ENCODE measurements around the gene RIMS4.

RIMS4 gene
- long read RNA-seq = 0 reads

GRCh38 chr20:44810391-44811149 lies at the start of gene RIMS4:
RIMS4 (minus strand) TSS chr20:44810546; CDS start chr20:44810271, 275 bp downstream.
- H3K27me3 ChIP-seq (ENCODE audit: insufficient read depth, poor library complexity, severe bottlenecking) = peaks cover 52% of the 10 kb centered on the region
- DNase-seq (ENCODE audit: low read depth in 1 of 2, low spot score in 1 of 2) = no peak
- TF ChIP-seq REST (IDR thresholded peaks at IDR 0.05; ENCODE audit: insufficient replicate concordance, low read depth) = no peak
- TF ChIP-seq CTCF (IDR thresholded peaks at IDR 0.05; ENCODE audit: insufficient read depth, low read length) = no peak
- TF ChIP-seq GABPA (IDR thresholded peaks at IDR 0.05; ENCODE audit: low read depth) = no peak
- no peak for TF ChIP-seq SPI1 (IDR thresholded peaks at IDR 0.05; ENCODE audit: borderline replicate concordance, low read depth)
- no peak for TF ChIP-seq POLR2AphosphoS5 (IDR thresholded peaks at IDR 0.05; ENCODE audit: low read depth)
- H3K4me3 ChIP-seq (replicated peaks; ENCODE audit: insufficient read depth, low read length) = no peak within 1 kb of the TSS
- no peak within 1 kb of the TSS for H3K27ac ChIP-seq (replicated peaks)

GRCh38 chr20:44858606-44859360 lies 48.4 kb upstream of the RIMS4 start:
- no peak overlapping the region for H3K4me3 ChIP-seq (replicated peaks; ENCODE audit: insufficient read depth, low read length)
- H3K27ac ChIP-seq (replicated peaks) = no peak overlapping the region
- TF ChIP-seq SPI1 (IDR thresholded peaks at IDR 0.05; ENCODE audit: borderline replicate concordance, low read depth) (no peak), POLR2AphosphoS5 (IDR thresholded peaks at IDR 0.05; ENCODE audit: low read depth) (no peak), CTCF (IDR thresholded peaks at IDR 0.05; ENCODE audit: insufficient read depth, low read length) (no peak), REST (IDR thresholded peaks at IDR 0.05; ENCODE audit: insufficient replicate concordance, low read depth) (no peak), GABPA (IDR thresholded peaks at IDR 0.05; ENCODE audit: low read depth) (no peak)
- H3K27me3 ChIP-seq (ENCODE audit: insufficient read depth, poor library complexity, severe bottlenecking) = no peaks in the 10 kb centered on the region
- peak in 1 of 2 experiments; percentile 21 for DNase-seq (ENCODE audit: low read depth in 1 of 2, low spot score in 1 of 2)

GRCh38 chr20:44856856-44857448 lies 46.6 kb upstream of the RIMS4 start:
- Histone ChIP-seq H3K27ac (replicated peaks) (no peak overlapping the region), H3K4me3 (replicated peaks; ENCODE audit: insufficient read depth, low read length) (no peak overlapping the region), H3K27me3 (ENCODE audit: insufficient read depth, poor library complexity, severe bottlenecking) (no peaks in the 10 kb centered on the region)
- TF ChIP-seq POLR2AphosphoS5 (IDR thresholded peaks at IDR 0.05; ENCODE audit: low read depth) (no peak), SPI1 (IDR thresholded peaks at IDR 0.05; ENCODE audit: borderline replicate concordance, low read depth) (peak; percentile 37; the same call in 1 of the 2 replicates)
- peak; percentile 56 to 68 for DNase-seq (ENCODE audit: low read depth in 1 of 2, low spot score in 1 of 2)

DNA sequence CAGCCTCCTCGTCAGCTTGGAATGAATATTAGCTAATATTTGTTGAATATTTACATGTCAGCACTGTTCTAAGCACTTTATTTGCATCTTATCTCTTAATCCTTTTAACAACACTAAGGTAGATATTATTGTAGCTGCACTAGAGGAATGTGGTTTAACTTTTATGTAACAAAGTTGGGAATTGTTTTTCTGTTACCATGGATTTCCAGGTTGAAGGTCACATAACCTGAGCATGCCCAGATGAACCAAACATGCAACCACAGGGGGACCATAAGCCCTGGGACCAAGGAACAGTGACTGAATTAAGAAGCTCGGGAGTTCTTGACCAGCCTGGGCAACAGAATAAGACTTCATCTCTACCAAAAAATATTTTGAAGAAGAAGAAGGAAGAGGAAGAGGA lies 46.1 kb upstream of the RIMS4 start:
- no peak for TF ChIP-seq CTCF (IDR thresholded peaks at IDR 0.05; ENCODE audit: insufficient read depth, low read length)
- no peak for TF ChIP-seq REST (IDR thresholded peaks at IDR 0.05; ENCODE audit: insufficient replicate concordance, low read depth)
- no peak for TF ChIP-seq POLR2AphosphoS5 (IDR thresholded peaks at IDR 0.05; ENCODE audit: low read depth)
- no peak for TF ChIP-seq SPI1 (IDR thresholded peaks at IDR 0.05; ENCODE audit: borderline replicate concordance, low read depth)
- TF ChIP-seq GABPA (IDR thresholded peaks at IDR 0.05; ENCODE audit: low read depth) = no peak
- Histone ChIP-seq H3K27ac (replicated peaks) (no peak overlapping the region), H3K4me3 (replicated peaks; ENCODE audit: insufficient read depth, low read length) (no peak overlapping the region)

More for the DNA sequence above, 46.1 kb upstream of the RIMS4 start:
- H3K27me3 ChIP-seq (ENCODE audit: insufficient read depth, poor library complexity, severe bottlenecking) = no peaks in the 10 kb centered on the region
- DNase-seq (ENCODE audit: low read depth in 1 of 2, low spot score in 1 of 2) = no peak

Measured in HL-60 (cell line).